H9 (cell line): Measurements from ENCODE around the gene BMP8A. TPM values are rescaled to one million over a fixed set of nuclear protein-coding genes. Genes with fewer than 3 reads are reported as not detected.
A peak's percentile ranks its signal among the peaks of the same experiment; 100 is the strongest.

Source experiments
- DNase-seq: peaks from one replicate; pipeline ENCODE4 v3.0.0-alpha.2; 2017
- H2AFZ ChIP-seq: one replicate; pipeline ENCODE4 v1.6.1; 2013; ENCODE audit warnings: mild to moderate bottlenecking, low read length, control low read depth, moderate library complexity
- H2AK5ac ChIP-seq: 2 replicates; pipeline ENCODE4 v1.6.1; 2013; ENCODE audit warnings: low read length, control low read depth, mixed read lengths; ENCODE audit not compliant: insufficient read length
- H2BK120ac ChIP-seq: one replicate; pipeline ENCODE4 v1.6.1; 2013; ENCODE audit warnings: low read depth, mild to moderate bottlenecking, low read length, control low read depth, inconsistent platforms; ENCODE audit not compliant: poor library complexity, severe bottlenecking
- H2BK12ac ChIP-seq: 2 replicates; pipeline ENCODE4 v1.6.1; 2013; ENCODE audit warnings: low read length, control low read depth, mixed read lengths, low read depth; ENCODE audit not compliant: insufficient read length
- H2BK15ac ChIP-seq: 2 replicates; pipeline ENCODE4 v1.6.1; 2013; ENCODE audit warnings: low read depth, low read length, control low read depth
- H2BK20ac ChIP-seq: one replicate; pipeline ENCODE4 v1.6.1; 2013; ENCODE audit warnings: low read depth, mild to moderate bottlenecking, low read length, control low read depth, inconsistent platforms; ENCODE audit not compliant: poor library complexity, severe bottlenecking
- H2BK5ac ChIP-seq: 2 replicates; pipeline ENCODE4 v1.6.1; 2013; ENCODE audit warnings: low read length, control low read depth, mixed read lengths; ENCODE audit not compliant: insufficient read length
- H3K14ac ChIP-seq: 2 replicates; pipeline ENCODE4 v1.6.1; 2013; ENCODE audit warnings: low read length, control low read depth; ENCODE audit not compliant: insufficient read depth
- H3K18ac ChIP-seq: 2 replicates; pipeline ENCODE4 v1.6.1; 2013; ENCODE audit warnings: low read depth, mild to moderate bottlenecking, mixed read lengths, low read length, control low read depth; ENCODE audit not compliant: insufficient read length
- H3K23ac ChIP-seq: 2 replicates; pipeline ENCODE4 v1.6.1; 2013; ENCODE audit warnings: low read length, control low read depth, mixed read lengths, low read depth; ENCODE audit not compliant: insufficient read length
- H3K23me2 ChIP-seq: 2 replicates; pipeline ENCODE4 v1.6.1; 2013; ENCODE audit warnings: low read depth, mild to moderate bottlenecking, mixed read lengths, low read length, control low read depth; ENCODE audit not compliant: insufficient read length, poor library complexity, severe bottlenecking
- H3K27ac ChIP-seq: 2 replicates; pipeline ENCODE4 v1.5.1; 2013; ENCODE audit warnings: low read length, control low read depth, mixed read lengths, low read depth; ENCODE audit not compliant: insufficient read length
- H3K27me3 ChIP-seq: 2 replicates; pipeline ENCODE4 v1.6.1; 2013; ENCODE audit warnings: low read length, control low read depth, inconsistent platforms; ENCODE audit not compliant: insufficient read depth
- H3K4ac ChIP-seq: 2 replicates; pipeline ENCODE4 v1.6.1; 2013; ENCODE audit warnings: low read depth, mild to moderate bottlenecking, control low read depth, inconsistent platforms, low read length, moderate library complexity
- H3K4me1 ChIP-seq: 2 replicates; pipeline ENCODE4 v1.6.1; 2013; ENCODE audit warnings: low read length, control low read depth, inconsistent platforms; ENCODE audit not compliant: insufficient read depth
- H3K4me2 ChIP-seq: 2 replicates; pipeline ENCODE4 v1.6.1; 2013; ENCODE audit warnings: low read length, control low read depth, mixed read lengths; ENCODE audit not compliant: insufficient read length, insufficient read depth
- H3K56ac ChIP-seq: 2 replicates; pipeline ENCODE4 v1.6.1; 2013; ENCODE audit warnings: low read depth, mild to moderate bottlenecking, mixed read lengths, low read length, control low read depth; ENCODE audit not compliant: insufficient read length
- H3K79me1 ChIP-seq: 2 replicates; pipeline ENCODE4 v1.6.1; 2013; ENCODE audit warnings: low read depth, mild to moderate bottlenecking, moderate library complexity, low read length, control low read depth, inconsistent platforms; ENCODE audit not compliant: insufficient read depth, poor library complexity, severe bottlenecking
- H3K79me2 ChIP-seq: 2 replicates; pipeline ENCODE4 v1.6.1; 2013; ENCODE audit warnings: low read length, control low read depth, inconsistent platforms; ENCODE audit not compliant: insufficient read depth
- H3K9ac ChIP-seq: 2 replicates; pipeline ENCODE4 v1.6.1; 2013; ENCODE audit warnings: low read length, control low read depth, mixed read lengths; ENCODE audit not compliant: insufficient read length; ENCODE audit errors: extremely low read depth
- H3K9me3 ChIP-seq: one replicate; pipeline ENCODE4 v1.6.1; 2013; ENCODE audit warnings: low read depth, low read length, inconsistent platforms; ENCODE audit not compliant: control insufficient read depth
- H3T11ph ChIP-seq: one replicate; pipeline ENCODE4 v1.6.1; 2013; ENCODE audit warnings: mild to moderate bottlenecking, low read length, control low read depth, inconsistent platforms
- H4K20me1 ChIP-seq: one replicate; pipeline ENCODE4 v1.6.1; 2013; ENCODE audit not compliant: control insufficient read depth, insufficient read length, insufficient read depth
- H4K5ac ChIP-seq: 2 replicates; pipeline ENCODE4 v1.6.1; 2013; ENCODE audit warnings: low read depth, mild to moderate bottlenecking, mixed read lengths, low read length, control low read depth; ENCODE audit not compliant: insufficient read length
- H4K8ac ChIP-seq: replicated peaks from 2 replicates; pipeline ENCODE4 v1.6.1; 2013; ENCODE audit warnings: low read length, control low read depth, mixed read lengths, low read depth; ENCODE audit not compliant: insufficient read length
- H4K91ac ChIP-seq: 2 replicates; pipeline ENCODE4 v1.6.1; 2013; ENCODE audit warnings: low read depth, mild to moderate bottlenecking, moderate library complexity, mixed read lengths, low read length, control low read depth; ENCODE audit not compliant: insufficient read length
- H3K27ac Mint-ChIP-seq, 3 experiments: 2 replicates in 2 of 3; 3 replicates in 1 of 3; pipeline ENCODE4 v1.8.0; 2020 to 2021; ENCODE audit warnings: mixed read lengths in 3 of 3, mild to moderate bottlenecking in 1 of 3, moderate library complexity in 1 of 3
- H3K27me3 Mint-ChIP-seq: 2 replicates; pipeline ENCODE4 v1.8.0; 2021; ENCODE audit warnings: low read depth, mild to moderate bottlenecking, moderate library complexity, mixed read lengths
- H3K36me3 Mint-ChIP-seq, 3 experiments: 2 replicates in 2 of 3; 3 replicates in 1 of 3; pipeline ENCODE4 v1.8.0; 2020 to 2021; ENCODE audit warnings: low read depth in 3 of 3, mixed read lengths in 3 of 3; ENCODE audit not compliant: insufficient read depth in 1 of 3
- H3K4me1 Mint-ChIP-seq, 2 experiments: 2 replicates each; pipeline ENCODE4 v1.8.0; 2020; ENCODE audit warnings: mixed read lengths in 2 of 2
- H3K4me3 Mint-ChIP-seq, 2 experiments: 2 replicates in 1 of 2; 3 replicates in 1 of 2; pipeline ENCODE4 v1.8.0; 2020 to 2021; ENCODE audit warnings: mild to moderate bottlenecking in 2 of 2, mixed read lengths in 2 of 2, moderate library complexity in 1 of 2
- H3K9me3 Mint-ChIP-seq, 2 experiments: 2 replicates in 1 of 2; 3 replicates in 1 of 2; pipeline ENCODE4 v1.8.0; 2020; ENCODE audit warnings: mild to moderate bottlenecking in 2 of 2, mixed read lengths in 2 of 2, moderate library complexity in 1 of 2
- CTCF ChIP-seq: fragments of 200-600 bp; sonication (generic); conservative IDR thresholded peaks from 3 replicates; pipeline ENCODE4 v1.8.0; 2021; ENCODE audit warnings: antibody characterized with exemption, mild to moderate bottlenecking
- whole genome bisulfite sequencing: extraction: QIAGEN DNeasy Blood & Tissue Kit; methylation state at CpG from one replicate; pipeline ENCODE4 v1.1.7; 2013; ENCODE audit warnings: missing lambda C conversion rate, low lambda C conversion rate, mixed read lengths; ENCODE audit not compliant: insufficient read length; ENCODE audit errors: extremely low coverage; 5-methylcytosine and 5-hydroxymethylcytosine counted together
- total RNA-seq: library from RNA; stranded (reverse); gene quantifications from 2 replicates; pipeline ENCODE4 v1.2.1, GENCODE V29; 2021

The BMP8A gene
- total RNA-seq, 1 experiment from 2014 or later, result 0.52 TPM

GRCh38 chr1:39566441-39567137 lies 75.2 kb downstream of the BMP8A start:
- Histone ChIP-seq H3K56ac (no peak overlapping the region), H3K9ac (no peak overlapping the region), H4K91ac (no peak overlapping the region), H2AK5ac (no peak overlapping the region), H3K4me1 (no peaks in the 10 kb centered on the region), H3K27me3 (no peaks in the 10 kb centered on the region), H4K5ac (no peak overlapping the region), H2BK120ac (no peak overlapping the region), H3T11ph (no peak overlapping the region), H3K14ac (no peak overlapping the region), H3K18ac (no peak overlapping the region), H3K23ac (no peak overlapping the region), H3K4me2 (no peak overlapping the region), H3K79me1 (no peaks in the 10 kb centered on the region), H3K79me2 (0 out of 2 replicates have a peak, but pooled peaks cover 3% of the 10 kb centered on the region), H2BK20ac (no peak overlapping the region), H3K27ac (no peak overlapping the region), H3K4ac (no peak overlapping the region), H2AFZ (no peak overlapping the region), H4K8ac (no peak overlapping the region), H3K9me3 (no peaks in the 10 kb centered on the region), H2BK5ac (no peak overlapping the region), H3K23me2 (no peaks in the 10 kb centered on the region), H2BK12ac (no peak overlapping the region), H4K20me1 (peaks cover 4% of the 10 kb centered on the region), H2BK15ac (no peak overlapping the region)
- TF ChIP-seq CTCF, result no peak
- no peaks in the 10 kb centered on the region for H3K9me3 Mint-ChIP-seq
- H3K36me3 Mint-ChIP-seq, result peaks cover 77 to 100% (median 100%) of the 10 kb centered on the region in 3 experiments
- no CpG with 5 or more reads among the region's 5 CpGs for WGBS
- H3K4me3 Mint-ChIP-seq, result no peak overlapping the region
- peak overlapping the region in 1 of 3 experiments; percentile 15; a peak in 1 of 7 replicates for H3K27ac Mint-ChIP-seq
- DNase-seq, result no peak
- no peaks in the 10 kb centered on the region; the same call in 1 of the 2 replicates for H3K27me3 Mint-ChIP-seq
- no peaks in the 10 kb centered on the region for H3K4me1 Mint-ChIP-seq
